B cell (primary cell): ENCODE results near the gene UCP1. TPM values are rescaled to one million over a fixed set of nuclear protein-coding genes. Genes with fewer than 3 reads are reported as not detected.

Experiments used
- ATAC-seq: fragments of 200-7000 bp; cut with Tn5 transposase; one replicate; pipeline ENCODE4 v1.10.0; 2021; ENCODE audit warnings: low read depth, mild to moderate bottlenecking, moderate number of reproducible peaks, moderate library complexity
- CTCF ChIA-PET: fragments of 350-600 bp; sonication (Branson Sonifier 250); formaldehyde crosslinking; loops from one replicate; lab custom pipeline; 2021; ENCODE audit warnings: antibody characterized with exemption, inconsistent platforms; lab: Charles Lee
- POLR2A ChIA-PET: fragments of 350-600 bp; sonication (Branson Sonifier 250); formaldehyde crosslinking; loops from one replicate; lab custom pipeline; 2021; ENCODE audit warnings: antibody characterized with exemption; lab: Charles Lee
- DNase-seq: peaks from one replicate; pipeline ENCODE4 v3.0.0; 2013
- H2AFZ ChIP-seq: 2 replicates; pipeline ENCODE4 v1.6.1; 2012; ENCODE audit warnings: mild to moderate bottlenecking, low read depth, low read length; ENCODE audit not compliant: insufficient read depth, poor library complexity, severe bottlenecking
- H3K27ac ChIP-seq, 2 donors: 1 replicate in 1 of 2; 2 replicates in 1 of 2; pipeline ENCODE4 v1.5.1; 2012 to 2013; ENCODE audit warnings: low read length in 2 of 2, mild to moderate bottlenecking in 2 of 2, moderate library complexity in 1 of 2
- H3K27me3 ChIP-seq, 4 experiments: fragments of 200-600 bp in 1 of 4; sonication (generic) in 1 of 4; replicated peaks in 1 of 4; 1 replicate in 2 of 4; 2 replicates in 2 of 4; pipeline versions ENCODE4 v1.6.1 to v1.7.0; 2013 to 2016; ENCODE audit warnings: low read length in 3 of 4, mild to moderate bottlenecking in 2 of 4, mixed read lengths in 1 of 4, moderate library complexity in 1 of 4; ENCODE audit not compliant: insufficient read depth in 4 of 4, control insufficient read depth in 3 of 4; ENCODE audit errors: control extremely low read depth in 1 of 4
- H3K36me3 ChIP-seq, 2 experiments: replicated peaks in 1 of 2; 1 replicate in 1 of 2; 2 replicates in 1 of 2; pipeline versions ENCODE4 v1.6.1 to v1.7.1; 2013; ENCODE audit warnings: low read length in 1 of 2; ENCODE audit not compliant: insufficient read depth in 2 of 2, control insufficient read depth in 1 of 2; ENCODE audit errors: control extremely low read depth in 1 of 2, extremely low read depth in 1 of 2
- H3K4me1 ChIP-seq, 2 donors: fragments of 200-600 bp in 1 of 2; sonication (generic) in 1 of 2; 1 replicate in 1 of 2; 2 replicates in 1 of 2; pipeline versions ENCODE4 v1.5.1 to v1.6.1; 2013 to 2017; ENCODE audit warnings: low read length in 2 of 2; ENCODE audit not compliant: control insufficient read depth in 2 of 2, insufficient read depth in 2 of 2
- H3K4me2 ChIP-seq: replicated peaks from 2 replicates; pipeline ENCODE3; 2012; ENCODE audit warnings: mild to moderate bottlenecking, low read depth, low read length; ENCODE audit not compliant: poor library complexity, severe bottlenecking
- H3K4me3 ChIP-seq, 5 experiments: fragments of 200-600 bp in 1 of 5; sonication (generic) in 1 of 5; 1 replicate in 3 of 5; 2 replicates in 2 of 5; pipeline versions ENCODE4 v1.5.1 to v1.7.0; 2011 to 2016; ENCODE audit warnings: low read length in 4 of 5, mild to moderate bottlenecking in 4 of 5, low read depth in 2 of 5, control low read depth in 1 of 5, moderate library complexity in 1 of 5; ENCODE audit not compliant: insufficient read depth in 1 of 5; ENCODE audit errors: control extremely low read depth in 1 of 5, extremely low read depth in 1 of 5
- H3K79me2 ChIP-seq: fragments of 200-600 bp; sonication (generic); one replicate; pipeline ENCODE4 v1.6.0; 2016; ENCODE audit warnings: low read length; ENCODE audit not compliant: control insufficient read depth, insufficient read depth
- H3K9ac ChIP-seq: fragments of 200-600 bp; sonication (generic); 2 replicates; pipeline ENCODE4 v1.6.1; 2017; ENCODE audit warnings: mild to moderate bottlenecking, low read length, moderate library complexity
- H3K9me3 ChIP-seq, 3 donors: one replicate each; pipeline versions ENCODE4 v1.6.1 to v1.7.1; 2013; ENCODE audit warnings: low read length in 2 of 3; ENCODE audit not compliant: control insufficient read depth in 2 of 3, insufficient read depth in 1 of 3; ENCODE audit errors: control extremely low read depth in 1 of 3
- H4K20me1 ChIP-seq: 2 replicates; pipeline ENCODE4 v1.6.0; 2012; ENCODE audit warnings: mild to moderate bottlenecking, low read length; ENCODE audit not compliant: insufficient read depth, control insufficient read depth, poor library complexity, severe bottlenecking
- H3K27ac Mint-ChIP-seq: one replicate; pipeline ENCODE4 v1.8.0; 2021; ENCODE audit warnings: mixed read lengths
- H3K27me3 Mint-ChIP-seq: one replicate; pipeline ENCODE4 v1.8.0; 2021; ENCODE audit warnings: mixed read lengths
- H3K4me1 Mint-ChIP-seq: one replicate; pipeline ENCODE4 v1.8.0; 2021; ENCODE audit warnings: mixed read lengths
- H3K4me3 Mint-ChIP-seq: one replicate; pipeline ENCODE4 v1.8.0; 2021; ENCODE audit warnings: mixed read lengths
- H3K9me3 Mint-ChIP-seq: one replicate; pipeline ENCODE4 v1.8.0; 2022; ENCODE audit warnings: mixed read lengths; ENCODE audit not compliant: insufficient read depth
- EZH2 ChIP-seq: IDR thresholded peaks from 2 replicates; pipeline ENCODE4 v1.6.1; 2012; ENCODE audit warnings: borderline replicate concordance, low read depth, mild to moderate bottlenecking, moderate library complexity, low read length; ENCODE audit not compliant: insufficient read depth, poor library complexity, severe bottlenecking
- WGBS: methylation state at CpG from one replicate; pipeline ENCODE4 v1.1.5; 2013; ENCODE audit warnings: missing lambda C conversion rate; ENCODE audit not compliant: insufficient coverage; 5-methylcytosine and 5-hydroxymethylcytosine counted together
- intact Hi-C: fragments of 100-400 bp; cut with micrococcal nuclease; formaldehyde crosslinking; loops from one replicate; pipeline ENCODE4 v1.10.0; 2022
- polyA minus RNA-seq: library from RNA; depleted of rRNA, polyadenylated mRNA; stranded (reverse); fragments of >200 nt; gene quantifications from 2 replicates; pipeline ENCODE4 v1.2.3, GENCODE V29; 2012
- polyA plus RNA-seq: library from polyadenylated mRNA; depleted of rRNA; stranded (reverse); fragments of >200 nt; gene quantifications from 2 replicates; pipeline ENCODE4 v1.2.3, GENCODE V29; 2012
- total RNA-seq, 2 donors: library from RNA; stranded (reverse); fragments of 120-200 nt in 1 of 2; gene quantifications; 1 replicate in 1 of 2; 2 replicates in 1 of 2; pipeline versions ENCODE4 v1.2.3 to v1.2.4, GENCODE V29; 2013 to 2022
- TF ChIP-seq, protein P1 (sequence below): fragments of 200-600 bp; IDR thresholded peaks from one replicate; pipeline ENCODE4 v1.8.0; 2022; ENCODE audit warnings: antibody characterized with exemption, mild to moderate bottlenecking

Gene UCP1, protein sequence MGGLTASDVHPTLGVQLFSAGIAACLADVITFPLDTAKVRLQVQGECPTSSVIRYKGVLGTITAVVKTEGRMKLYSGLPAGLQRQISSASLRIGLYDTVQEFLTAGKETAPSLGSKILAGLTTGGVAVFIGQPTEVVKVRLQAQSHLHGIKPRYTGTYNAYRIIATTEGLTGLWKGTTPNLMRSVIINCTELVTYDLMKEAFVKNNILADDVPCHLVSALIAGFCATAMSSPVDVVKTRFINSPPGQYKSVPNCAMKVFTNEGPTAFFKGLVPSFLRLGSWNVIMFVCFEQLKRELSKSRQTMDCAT
- total RNA-seq (not detected in 2 replicates), polyA plus RNA-seq (not detected in 2 replicates), polyA minus RNA-seq (not detected in 2 replicates)
- not detected for total RNA-seq (2013)

DNA sequence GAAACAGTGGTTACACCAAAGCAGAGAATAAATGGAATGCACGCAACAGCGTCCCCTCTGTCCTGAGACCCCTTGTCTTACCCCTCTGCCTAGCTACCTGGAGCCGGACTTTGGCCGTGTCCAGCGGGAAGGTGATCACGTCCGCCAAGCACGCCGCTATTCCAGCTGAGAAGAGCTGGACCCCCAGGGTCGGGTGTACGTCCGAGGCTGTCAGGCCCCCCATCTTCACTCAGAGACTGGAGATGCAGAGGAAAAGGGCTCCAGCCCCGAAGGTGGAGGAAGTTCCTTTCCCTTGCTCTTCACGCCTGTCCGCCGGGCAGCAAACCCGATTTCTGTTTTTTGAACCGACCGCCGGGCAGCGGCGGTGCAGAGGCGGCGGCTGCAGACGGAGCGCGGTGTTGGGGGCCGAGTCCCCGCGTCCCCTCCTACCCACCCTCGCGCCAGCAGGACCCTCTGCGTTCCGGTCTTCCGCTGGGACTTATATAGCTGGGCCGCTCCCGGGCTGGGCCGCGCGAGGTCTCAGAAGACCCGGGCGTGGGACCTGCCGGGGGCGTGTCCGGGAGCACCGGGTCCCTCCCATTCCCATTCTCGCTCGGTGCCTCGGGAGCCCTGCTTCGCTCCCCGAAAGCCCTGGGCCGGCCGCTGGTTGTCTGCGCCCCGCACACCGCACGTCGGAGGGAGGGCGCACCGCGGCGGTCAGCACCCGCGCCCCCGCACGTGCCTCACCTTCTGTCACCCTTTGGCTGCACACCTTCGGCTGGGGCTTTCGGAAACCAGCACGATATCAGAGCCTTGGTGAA, at the start of gene UCP1:
TSS of gene UCP1 (minus strand) at position 455 of the 800 bp plus-strand sequence. CDS start at position 223, 232 bp downstream.
- peaks cover 22% of the 10 kb centered on the region for H3K4me1 Mint-ChIP-seq
- peaks cover 4 to 10% (median 7%) of the 10 kb centered on the region in 3 donors for H3K9me3 ChIP-seq
- WGBS, result 4% methylated on average over 69 of the region's 69 CpGs
- no peak within 1 kb of the TSS for H3K27ac ChIP-seq
- H3K79me2 ChIP-seq, result no peaks in the 10 kb centered on the region
- peak within 1 kb of the TSS in 4 of 5 experiments; percentile 18 to 59 (median 46) for H3K4me3 ChIP-seq
- H3K9me3 Mint-ChIP-seq, result peaks cover 7% of the 10 kb centered on the region
- H3K27ac Mint-ChIP-seq, result no peak within 1 kb of the TSS
- H3K4me2 ChIP-seq, result peak within 1 kb of the TSS; percentile 82
- DNase-seq, result peak; percentile 47
- ATAC-seq, result peak; percentile 28
- no peaks in the 10 kb centered on the region for H4K20me1 ChIP-seq
- peaks cover 5 to 77% (median 69%) of the 10 kb centered on the region in 4 experiments for H3K27me3 ChIP-seq
- peak within 1 kb of the TSS; percentile 49 for H2AFZ ChIP-seq
- peaks cover 22 to 30% of the 10 kb centered on the region in 2 donors for H3K4me1 ChIP-seq
- H3K36me3 ChIP-seq, result no peaks in the 10 kb centered on the region
- H3K27me3 Mint-ChIP-seq, result peaks cover 53% of the 10 kb centered on the region
- POLR2A ChIA-PET, result no interaction called here
- peak within 1 kb of the TSS; percentile 50 for H3K9ac ChIP-seq
- CTCF ChIA-PET, result no interaction called here
- intact Hi-C loops, result no loop called here
- H3K4me3 Mint-ChIP-seq, result peak within 1 kb of the TSS; percentile 85
- TF ChIP-seq, protein P1, sequence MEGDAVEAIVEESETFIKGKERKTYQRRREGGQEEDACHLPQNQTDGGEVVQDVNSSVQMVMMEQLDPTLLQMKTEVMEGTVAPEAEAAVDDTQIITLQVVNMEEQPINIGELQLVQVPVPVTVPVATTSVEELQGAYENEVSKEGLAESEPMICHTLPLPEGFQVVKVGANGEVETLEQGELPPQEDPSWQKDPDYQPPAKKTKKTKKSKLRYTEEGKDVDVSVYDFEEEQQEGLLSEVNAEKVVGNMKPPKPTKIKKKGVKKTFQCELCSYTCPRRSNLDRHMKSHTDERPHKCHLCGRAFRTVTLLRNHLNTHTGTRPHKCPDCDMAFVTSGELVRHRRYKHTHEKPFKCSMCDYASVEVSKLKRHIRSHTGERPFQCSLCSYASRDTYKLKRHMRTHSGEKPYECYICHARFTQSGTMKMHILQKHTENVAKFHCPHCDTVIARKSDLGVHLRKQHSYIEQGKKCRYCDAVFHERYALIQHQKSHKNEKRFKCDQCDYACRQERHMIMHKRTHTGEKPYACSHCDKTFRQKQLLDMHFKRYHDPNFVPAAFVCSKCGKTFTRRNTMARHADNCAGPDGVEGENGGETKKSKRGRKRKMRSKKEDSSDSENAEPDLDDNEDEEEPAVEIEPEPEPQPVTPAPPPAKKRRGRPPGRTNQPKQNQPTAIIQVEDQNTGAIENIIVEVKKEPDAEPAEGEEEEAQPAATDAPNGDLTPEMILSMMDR, result no peak
- TF ChIP-seq EZH2, result no peak
